Sciatic nerve (tissue), 2 donors: ENCODE data around the gene LRP5. TPM values are rescaled to one million over a fixed set of nuclear protein-coding genes. Genes with fewer than 3 reads are reported as not detected.
A peak's percentile ranks its signal among the peaks of the same experiment; 100 is the strongest.

Experiments used
- ATAC-seq: fragments of 200-7000 bp; cut with Tn5 transposase; one replicate; pipeline ENCODE4 v1.9.1; 2020; ENCODE audit warnings: mild to moderate bottlenecking, moderate library complexity
- DNase-seq: peaks from one replicate; pipeline ENCODE4 v3.0.0-alpha.2; 2020; ENCODE audit warnings: low spot score
- intact Hi-C: fragments of 100-400 bp; cut with DNase I; formaldehyde crosslinking; loops from one replicate; pipeline ENCODE4 v1.14.2; 2022
- total RNA-seq: library from RNA; stranded (reverse); fragmentation: NEBNext Ultra II Directional; extraction: Animal tissue kit (Norgen Biotek cat#: 25700); gene quantifications from one replicate; pipeline ENCODE4 v1.2.1, GENCODE V29; 2021
- donor health status: DM: no; HTN: no; CAD: no.
- donor health status: DM: no; HTN: no; CAD: no.

Gene LRP5
- total RNA-seq, 1 donor from 2014 or later: 55.2 TPM

DNA sequence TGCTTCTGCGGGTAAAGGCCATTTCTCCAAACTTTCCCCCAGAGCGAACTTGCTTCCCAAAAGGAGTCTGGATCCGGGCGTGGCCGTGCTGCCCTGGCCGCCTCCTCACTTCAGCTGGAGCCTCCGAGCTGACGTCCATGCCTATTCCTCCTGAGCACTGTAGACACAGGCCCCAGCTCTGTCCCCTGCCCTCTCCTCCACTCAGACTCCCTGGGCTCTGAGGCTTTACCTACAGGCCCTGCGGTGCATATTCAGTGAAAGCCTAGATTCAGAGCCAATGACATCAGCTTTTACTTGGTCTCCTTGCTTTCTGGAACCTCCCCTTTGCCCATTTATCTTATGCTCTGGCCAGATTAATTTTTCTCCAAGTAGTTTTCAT lies 9.7 kb downstream of the LRP5 start:
- ATAC-seq: no peak
- intact Hi-C loops: no loop called here
- no peak for DNase-seq

DNA sequence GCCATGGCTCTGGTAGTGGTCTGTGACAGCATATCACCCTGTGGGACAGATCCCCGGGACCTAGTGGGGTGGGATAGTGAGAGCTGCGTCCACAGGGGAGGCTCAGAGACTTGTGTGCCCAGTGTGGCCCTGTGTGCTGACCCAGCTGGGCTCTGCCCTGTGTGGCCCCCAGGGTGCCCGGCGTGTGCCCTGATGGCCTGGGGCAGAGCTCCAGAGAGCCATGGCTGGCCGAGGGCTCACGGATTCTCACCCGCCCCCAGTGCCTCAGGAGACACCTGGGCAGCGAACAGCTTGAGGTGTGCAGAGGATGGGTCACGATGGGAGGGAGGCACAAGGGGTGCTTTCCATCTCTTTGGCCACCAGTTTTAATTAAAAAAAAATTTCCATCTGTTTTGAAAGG lies 11.8 kb downstream of the LRP5 start:
- ATAC-seq: no peak
- DNase-seq: no peak
- intact Hi-C loops: no loop called here

DNA sequence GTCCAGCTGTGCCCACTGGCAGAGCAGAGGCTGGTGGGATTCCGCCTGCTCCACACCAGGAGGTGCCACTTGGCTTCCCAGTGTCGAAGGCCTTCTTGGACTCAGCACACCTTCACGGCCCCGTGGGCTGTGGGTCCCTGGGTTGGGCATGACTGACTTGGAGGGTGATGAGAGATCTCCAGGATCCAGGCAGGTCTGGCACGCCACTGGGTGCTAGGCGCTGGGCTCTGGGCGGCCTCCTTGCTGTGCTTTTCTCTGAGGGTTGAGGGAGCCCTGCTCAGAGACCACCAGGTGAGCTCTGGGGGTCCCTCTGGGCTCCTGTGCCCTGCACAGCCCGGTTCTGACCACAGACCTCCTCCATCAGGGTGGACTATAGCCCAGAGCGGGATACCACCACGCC lies 12.3 kb downstream of the LRP5 start:
- ATAC-seq: no peak
- intact Hi-C loops: no loop called here
- DNase-seq: no peak

DNA sequence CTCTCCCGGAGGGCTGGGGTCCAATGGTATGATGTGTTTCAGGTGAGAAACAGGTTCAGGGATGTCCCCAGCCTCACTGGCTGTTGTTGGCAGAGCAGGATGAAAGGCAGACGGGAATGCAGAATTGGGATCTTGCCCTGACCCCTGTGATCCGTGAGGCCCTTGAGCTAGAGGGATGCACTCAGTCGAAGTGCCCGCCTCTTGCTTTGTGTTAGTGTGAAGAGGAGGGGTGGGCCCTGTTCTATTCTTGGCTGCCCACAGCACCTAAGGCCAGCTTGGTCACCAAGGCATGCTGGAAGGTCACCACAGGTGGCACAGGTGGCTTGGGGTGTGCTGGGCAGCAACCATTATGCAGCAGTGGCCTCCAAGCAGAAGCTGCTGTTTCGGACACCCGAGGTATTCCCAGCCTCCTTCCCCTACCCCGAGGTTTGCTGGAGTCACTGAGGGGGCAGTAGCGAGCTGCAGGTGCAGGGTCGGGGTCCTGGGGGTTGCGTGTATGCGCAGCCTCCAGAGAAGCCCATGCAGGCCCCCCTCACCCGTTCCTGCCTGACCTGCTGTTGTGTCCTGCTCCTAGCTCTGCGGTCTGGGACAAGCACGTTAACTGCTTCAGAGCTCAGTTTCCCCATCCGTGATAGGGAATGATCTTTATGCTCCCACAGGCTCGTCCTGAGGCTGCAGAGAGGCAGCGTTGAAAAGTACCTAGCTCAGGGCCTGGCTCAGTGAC lies 13.0 kb downstream of the LRP5 start:
- DNase-seq (no peak), ATAC-seq (no peak)
- intact Hi-C loops: no loop called here

DNA sequence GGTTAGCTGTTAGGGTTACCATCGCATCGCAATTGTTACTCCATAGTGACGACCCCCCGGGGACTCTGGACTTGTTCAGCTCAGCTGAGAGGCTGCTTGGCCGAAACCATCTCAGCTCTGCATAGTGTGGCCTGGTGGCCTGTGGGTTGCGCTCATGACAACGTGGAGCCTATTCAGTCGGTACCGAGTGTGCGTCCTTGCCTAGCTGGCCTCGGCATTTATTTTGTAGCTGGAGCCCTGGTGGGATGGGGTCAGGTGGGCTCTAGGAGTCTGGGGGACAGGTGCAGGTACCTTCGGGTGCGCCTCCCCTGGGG lies 13.5 kb downstream of the LRP5 start:
- ATAC-seq (peak; percentile 18), DNase-seq (no peak)
- intact Hi-C loops: no loop called here

DNA sequence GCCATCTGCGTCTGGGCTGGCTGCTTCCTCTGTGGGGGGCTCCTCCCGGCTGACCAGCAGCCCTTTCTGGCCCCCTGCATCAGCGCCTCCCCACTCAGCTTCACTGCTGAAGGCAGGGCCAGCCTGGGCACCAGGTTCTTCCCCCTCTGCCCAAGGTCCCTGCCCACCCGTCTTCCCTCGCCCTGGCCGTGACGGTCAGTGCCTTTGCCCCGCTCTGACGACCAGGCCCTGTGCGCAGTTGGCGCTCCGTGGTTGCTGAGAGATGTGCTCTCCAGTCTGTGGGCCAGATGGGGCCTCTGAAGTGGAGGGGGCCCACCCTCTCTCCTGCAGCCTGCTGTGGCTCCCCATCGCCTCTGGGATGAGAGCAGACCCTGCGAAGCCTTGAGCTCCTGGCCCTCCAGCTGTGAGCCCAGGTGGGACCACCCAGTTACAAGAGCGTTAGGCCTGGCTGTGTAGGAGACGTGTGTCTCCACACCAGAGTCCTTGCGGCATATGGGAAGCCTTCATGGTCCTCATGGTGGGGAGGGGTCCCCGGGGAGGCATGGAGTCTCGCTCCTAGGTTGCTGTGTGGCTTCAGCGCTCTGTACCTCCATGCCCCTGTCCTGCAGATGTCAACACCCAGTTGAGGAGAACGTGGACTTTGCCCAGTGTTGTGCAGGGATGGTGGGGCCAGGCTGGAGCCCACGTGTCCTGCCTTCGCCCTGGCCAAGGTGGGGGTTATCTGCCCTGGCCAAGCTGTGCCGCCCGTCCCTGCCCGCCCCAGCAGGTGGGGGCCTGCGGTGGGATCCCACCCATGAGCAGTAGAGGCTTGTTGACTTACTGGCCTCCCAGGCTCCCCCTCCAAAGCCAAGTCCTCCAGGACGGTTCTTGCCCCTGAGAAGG lies 14.2 kb downstream of the LRP5 start:
- intact Hi-C loops: no loop called here
- ATAC-seq (no peak), DNase-seq (no peak)

DNA sequence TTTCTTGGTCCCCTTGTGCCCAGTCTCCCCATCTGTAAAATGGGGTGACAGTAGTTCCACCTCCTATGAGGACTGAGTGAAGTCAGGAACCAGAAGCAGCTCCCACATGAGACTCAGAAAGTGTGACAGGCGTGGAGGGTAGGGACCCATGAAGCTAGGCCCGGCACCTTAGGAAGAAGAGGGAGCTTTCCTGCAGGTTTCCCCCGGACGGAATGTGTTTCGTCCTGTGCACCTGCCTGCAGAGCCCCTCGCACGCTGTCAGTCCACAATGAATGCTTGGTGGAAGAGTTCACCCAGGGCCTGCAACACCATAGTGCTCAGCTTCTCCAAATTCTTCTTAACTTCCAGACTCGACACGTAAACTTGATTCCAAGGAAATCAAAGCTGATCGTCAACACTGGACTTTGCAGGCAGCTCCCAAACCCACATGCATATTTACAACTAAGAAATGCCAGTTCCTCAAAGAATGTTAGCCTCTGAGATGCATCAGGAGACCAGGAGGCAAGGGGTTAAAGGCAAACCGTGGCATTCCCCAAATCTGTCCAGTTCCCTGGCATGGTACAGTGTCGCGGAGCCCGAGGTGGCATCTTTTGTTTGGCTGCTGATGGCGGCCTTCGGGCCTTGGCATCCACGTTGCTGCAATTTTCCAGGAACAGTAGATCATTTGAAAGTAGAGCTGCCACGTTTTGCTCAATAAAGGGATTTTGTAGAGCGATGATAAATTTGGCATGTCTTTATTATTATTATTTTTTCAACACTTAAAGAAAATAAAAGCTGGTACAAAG lies 15.4 kb downstream of the LRP5 start:
- intact Hi-C loops: no loop called here
- no peak for ATAC-seq
- DNase-seq: no peak

DNA sequence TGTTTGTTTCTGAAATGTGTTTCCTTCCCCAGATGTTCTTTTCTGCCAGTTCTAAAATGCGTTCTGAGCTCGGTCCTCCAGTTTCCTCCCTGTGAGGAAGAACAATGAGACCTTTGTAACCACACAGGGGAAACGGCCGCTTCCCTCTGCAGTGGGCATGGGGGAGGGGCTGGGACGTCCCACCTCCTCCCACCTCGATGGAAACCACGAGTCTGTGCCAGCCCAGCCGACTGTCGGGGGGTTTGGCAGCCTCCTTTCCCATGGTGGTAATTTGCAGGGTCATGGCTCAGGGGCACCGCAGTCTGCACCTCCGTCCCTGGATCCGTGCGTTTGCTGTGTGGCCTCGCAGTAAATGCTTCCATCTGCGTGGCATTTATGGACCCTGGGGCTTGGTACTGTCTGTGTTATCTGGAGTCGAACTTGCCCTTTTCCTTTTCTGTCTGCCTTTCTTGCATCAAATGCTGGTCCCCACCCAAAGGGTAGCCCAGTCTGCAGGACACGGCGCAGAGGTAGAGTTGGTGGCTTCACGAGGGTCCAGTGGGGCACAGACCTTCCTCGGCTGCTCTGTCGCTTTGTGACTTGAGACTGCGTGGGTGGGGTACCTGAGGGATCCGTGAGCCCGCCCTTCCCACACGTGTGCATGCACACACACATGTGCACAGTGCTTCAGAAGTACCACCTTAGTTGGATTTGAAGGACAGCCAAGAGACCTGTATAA lies 16.1 kb downstream of the LRP5 start:
- ATAC-seq (peak; percentile 82), DNase-seq (no peak)
- intact Hi-C loops: no loop called here

DNA sequence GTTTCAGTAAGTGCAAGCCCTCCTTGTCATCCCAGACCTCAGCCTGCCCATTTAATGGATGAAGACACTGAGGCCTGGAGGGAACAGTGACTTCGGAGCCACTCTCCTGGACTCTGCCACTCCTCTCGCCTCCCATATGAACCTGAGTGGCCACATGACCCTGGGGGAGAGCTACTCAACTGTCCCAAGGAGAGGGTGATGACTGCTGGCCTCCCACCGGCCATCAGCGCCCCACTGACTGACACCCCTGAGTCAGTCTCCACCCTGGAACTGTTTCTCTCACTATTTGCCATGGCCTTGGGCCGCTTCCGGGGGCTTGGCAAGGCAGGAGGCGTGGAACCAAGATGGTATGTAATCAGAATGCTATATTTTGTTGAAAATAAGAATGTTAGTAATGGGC lies 17.1 kb downstream of the LRP5 start:
- intact Hi-C loops: no loop called here
- DNase-seq (no peak), ATAC-seq (no peak)

DNA sequence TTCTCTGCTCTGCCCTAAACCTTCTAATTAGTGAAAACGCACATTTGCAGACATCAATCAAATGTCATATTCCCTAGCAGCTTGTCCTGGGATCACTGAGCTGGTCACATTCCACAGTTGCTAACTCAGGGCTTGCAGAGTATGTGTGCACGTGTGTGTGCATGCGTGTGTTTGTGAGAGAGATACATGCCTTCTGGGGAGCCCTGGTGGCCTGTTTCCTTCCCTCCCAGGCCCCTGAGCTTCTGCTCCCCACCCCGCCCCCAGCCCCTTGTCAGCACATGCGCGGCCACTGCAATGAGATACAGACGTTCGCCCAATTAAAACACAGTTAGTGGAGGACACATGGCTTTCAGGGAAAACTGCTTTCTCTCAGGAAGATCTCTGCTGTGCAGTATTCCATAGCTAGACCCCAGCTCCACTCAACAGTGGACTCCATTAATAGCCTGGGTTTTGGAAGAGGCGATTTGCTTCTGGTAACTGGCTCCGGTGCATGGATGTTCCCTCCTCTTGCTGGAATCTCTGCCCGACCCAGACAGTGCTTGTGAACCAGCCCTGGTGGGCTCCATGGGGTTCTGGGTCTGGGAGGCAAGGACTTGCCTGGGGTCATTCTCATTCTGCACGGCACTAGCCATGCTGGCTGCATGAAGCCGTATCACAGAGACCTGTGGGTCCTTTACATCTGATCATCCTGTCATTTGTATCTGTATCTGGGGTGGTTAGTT lies 17.7 kb downstream of the LRP5 start:
- intact Hi-C loops: no loop called here
- no peak for DNase-seq
- ATAC-seq: peak; percentile 13

DNA sequence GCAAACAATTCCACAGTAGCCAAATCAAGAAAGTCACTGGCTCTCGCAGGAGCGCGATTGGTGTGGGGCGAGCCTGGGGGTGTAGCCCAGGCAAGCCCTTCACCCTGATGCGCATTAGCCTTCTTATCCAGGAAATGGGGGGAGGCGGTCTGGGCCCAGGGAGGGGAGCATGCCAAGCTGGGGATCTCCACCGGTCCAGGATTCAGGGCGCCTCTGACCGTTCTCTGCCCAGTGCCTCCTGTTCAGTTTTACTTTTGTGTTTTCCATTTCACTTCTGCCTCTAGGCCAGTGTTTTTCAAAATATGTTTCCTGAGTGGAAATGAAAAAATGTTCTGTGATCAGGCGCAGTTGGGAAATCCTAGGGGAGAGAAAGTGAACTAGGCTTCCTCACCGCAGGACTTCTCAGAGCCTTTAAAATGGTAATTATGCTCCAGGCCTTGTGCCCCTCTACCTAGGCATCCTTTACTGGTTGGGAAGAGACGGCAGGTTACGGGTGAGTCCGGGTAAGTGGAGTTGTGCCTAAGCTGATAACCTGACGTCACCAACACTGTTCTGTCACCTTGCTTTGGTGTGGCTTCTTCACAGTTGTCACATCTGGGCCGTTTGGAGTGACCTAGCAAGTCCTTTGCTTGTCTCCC lies 18.4 kb downstream of the LRP5 start:
- DNase-seq (no peak), ATAC-seq (no peak)
- intact Hi-C loops: no loop called here

DNA sequence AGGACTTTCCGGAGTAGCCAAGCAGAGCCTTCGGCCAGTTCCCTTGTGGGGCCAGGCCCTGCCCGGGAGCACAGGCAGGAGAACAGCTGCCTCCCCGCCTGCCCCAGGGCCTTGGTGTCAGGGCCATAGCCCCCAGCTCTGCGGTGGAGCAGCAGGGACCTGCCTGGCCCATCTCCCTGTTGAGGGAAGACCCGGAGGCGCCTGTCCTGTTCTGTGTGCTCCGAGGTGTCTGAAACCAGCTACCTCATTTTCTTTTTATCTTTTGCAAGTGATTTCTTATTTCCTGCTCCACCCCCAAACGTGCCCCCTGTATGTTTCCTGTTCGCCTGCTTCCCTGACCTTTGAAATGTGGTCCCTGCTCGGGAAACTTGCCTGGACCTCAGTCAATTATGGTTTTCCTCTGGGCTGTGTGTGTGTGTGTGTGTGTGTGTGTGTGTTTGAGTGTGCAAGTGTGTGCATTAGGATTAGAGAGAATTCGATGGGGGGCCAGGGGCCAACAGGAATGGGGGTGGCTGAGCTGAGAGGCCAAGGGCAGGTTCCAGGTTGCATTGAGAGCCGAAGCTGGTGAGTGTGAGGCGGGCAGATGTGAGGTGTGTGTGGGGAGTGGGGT lies 19.1 kb downstream of the LRP5 start:
- no peak for DNase-seq
- intact Hi-C loops: no loop called here
- peak; percentile 14 for ATAC-seq

DNA sequence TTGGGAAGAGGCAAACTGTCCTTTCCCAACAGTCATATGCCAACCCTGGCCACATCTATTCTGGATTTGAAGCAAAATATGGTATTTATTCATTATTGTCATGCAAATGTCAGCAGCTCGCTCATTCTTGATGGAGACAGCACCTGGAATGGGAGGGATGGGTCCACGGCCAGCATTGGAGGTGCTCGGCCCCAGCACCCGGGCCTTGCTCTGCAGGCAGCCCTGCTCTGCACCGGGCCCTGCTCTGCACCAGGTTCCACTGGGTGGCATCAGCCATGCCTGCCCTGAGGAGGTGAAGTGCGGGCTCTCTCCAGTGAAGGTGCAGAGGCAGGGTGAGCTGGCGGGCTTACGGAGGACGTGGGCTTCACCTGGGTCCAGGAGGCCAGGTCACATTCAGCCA lies 19.8 kb downstream of the LRP5 start:
- DNase-seq (no peak), ATAC-seq (no peak)
- intact Hi-C loops: no loop called here

DNA sequence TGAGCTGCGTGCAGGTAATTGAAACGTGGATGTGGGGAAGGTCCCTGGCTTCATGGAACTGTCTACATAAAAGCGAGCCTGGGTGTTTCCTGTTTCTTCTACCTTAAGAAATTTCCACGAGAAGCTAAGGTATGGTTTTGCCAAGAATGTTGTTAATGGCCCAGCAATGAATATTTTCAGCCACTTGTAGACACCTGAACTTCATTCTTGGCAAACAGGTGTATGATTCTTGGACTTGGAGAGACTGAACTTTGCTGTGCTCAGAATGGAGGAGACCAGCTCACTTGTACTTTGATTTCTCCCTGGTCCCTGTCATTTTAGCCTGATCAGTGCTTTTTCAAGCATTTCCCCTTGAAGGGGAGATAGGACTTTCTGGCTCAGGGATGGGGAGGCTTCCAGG lies 20.8 kb downstream of the LRP5 start:
- ATAC-seq (no peak), DNase-seq (no peak)
- intact Hi-C loops: no loop called here

DNA sequence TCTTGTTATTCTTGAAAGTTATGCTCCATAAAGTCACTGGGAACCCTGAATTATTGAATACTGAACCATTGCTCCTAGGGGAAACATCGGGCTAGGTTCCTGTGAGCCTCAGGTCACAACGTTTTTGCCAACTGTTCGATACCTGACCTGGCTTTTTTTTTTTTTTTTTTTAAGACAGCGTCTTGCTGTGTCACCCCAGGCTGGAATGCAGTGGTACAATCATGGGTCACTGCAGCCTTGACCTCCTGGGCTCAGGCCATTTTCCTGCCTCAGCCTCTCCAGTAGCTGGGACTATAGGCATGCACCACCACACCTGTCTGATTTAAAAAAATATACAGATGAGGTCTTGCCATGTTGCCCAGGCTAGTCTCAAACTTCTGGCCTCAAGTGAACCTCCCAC lies 22.5 kb downstream of the LRP5 start:
- DNase-seq (no peak), ATAC-seq (no peak)
- intact Hi-C loops: no loop called here

DNA sequence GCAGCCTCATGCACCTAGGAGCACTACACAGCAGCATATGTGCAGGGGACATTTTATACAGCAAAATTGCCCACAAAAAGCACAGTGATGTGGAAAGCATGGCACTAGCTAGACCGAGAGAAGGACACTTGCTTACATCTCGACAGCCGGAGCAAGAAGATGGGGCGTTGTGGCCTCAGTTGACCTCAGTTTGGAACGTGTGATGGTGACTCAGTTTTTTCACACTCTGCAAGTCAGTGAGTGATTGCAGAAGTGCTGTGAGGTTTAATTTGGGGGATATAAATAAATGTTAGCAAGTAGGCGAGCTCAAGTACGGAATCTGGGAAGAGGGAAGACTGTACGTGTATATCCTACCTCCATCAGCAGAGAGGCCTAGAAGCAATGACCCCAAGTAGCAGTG lies 23.3 kb downstream of the LRP5 start:
- intact Hi-C loops: no loop called here
- no peak for ATAC-seq

DNA sequence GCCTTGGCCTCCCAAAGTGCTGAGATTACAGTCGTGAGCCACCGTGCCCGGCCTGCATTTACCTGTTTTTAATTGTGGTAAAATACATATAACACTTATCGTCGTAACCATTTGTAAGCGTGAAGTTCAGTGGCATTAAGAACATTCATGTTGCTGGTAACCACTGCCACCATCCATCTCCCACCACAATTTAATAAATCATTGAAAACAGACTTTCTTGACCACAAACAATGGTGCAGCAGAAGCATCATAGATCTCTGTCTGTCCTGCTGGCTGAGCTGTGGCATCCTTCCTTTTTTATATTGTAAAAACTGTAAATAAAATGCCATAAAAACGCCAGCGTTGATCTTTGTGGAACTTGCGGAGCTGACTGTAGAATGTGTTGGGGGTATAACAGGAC lies 24.3 kb downstream of the LRP5 start:
- ATAC-seq (no peak), DNase-seq (no peak)
- intact Hi-C loops: no loop called here

More for the DNA sequence above, 23.3 kb downstream of the LRP5 start:
- DNase-seq: no peak

DNA sequence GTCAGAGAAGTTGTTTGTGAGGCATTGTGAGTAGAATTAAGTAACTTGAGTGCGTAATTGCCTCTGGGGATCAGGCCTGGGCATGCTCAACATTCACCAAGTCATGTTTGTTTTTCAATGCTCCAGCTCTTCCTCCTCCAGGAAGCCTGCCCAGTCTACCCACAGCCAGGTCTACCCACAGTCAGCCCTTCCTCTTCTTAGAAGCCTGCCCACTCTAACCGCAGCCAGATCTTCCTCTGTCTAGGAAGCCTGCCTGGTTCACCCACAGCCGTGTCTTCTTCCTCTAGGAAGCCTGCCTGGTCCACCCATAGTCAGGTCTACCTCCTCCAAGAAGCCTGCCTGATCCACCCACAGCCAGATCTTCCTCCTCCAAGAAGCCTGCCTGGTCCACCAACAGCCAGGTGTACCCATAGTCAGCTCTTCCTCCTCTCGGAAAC lies 25.0 kb downstream of the LRP5 start:
- intact Hi-C loops: no loop called here
- DNase-seq: no peak
- ATAC-seq: no peak
